NK-92 (cell line): ENCODE measurements around the gene PDIA5.

Experiments used
- DNase-seq: peaks from one replicate; lab custom pipeline; 2025; ENCODE audit not compliant: unreplicated experiment; lab: John Stamatoyannopoulos, UW

Gene PDIA5

DNA sequence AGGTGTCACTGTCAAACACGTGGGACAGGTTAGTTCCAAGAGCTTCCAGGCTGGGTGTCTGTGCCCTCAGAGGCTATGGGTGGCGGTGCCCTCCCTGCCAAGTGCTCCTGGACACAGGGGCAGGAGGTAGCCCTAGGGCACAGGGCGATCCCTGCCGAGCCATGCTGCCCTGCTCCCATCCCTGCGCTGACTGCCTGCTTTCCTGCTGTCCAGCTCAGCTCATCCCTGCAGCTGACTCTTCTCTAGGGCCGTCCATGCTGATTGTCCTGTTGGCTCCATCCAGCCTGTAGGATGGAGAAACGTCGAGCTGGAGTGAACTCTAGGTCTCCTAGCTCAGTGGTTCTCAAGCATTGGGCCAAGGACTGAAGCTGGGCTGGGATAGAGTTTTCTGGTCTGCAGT is 3.7 kb downstream of the PDIA5 start:
- DNase-seq = no peak

DNA sequence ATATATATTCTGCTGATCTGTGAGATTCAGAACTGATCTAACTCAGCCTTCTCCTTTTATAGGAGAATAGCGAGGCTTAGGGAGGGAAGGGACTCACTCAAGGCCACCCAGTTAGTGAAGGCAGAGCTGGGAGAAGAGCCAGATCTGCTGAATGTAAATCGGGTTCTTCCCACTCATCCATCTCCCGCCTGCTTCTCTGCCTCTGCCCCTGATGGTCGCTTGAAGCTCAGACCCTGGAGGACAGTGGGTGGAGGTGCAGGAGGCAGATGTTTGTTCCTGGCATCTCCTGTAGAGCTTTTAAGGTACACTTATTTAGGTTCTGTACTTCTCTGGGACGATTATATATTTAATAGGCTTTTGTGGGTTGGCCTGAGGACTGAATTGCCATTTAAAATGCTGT is 4.3 kb downstream of the PDIA5 start:
- DNase-seq = no peak

DNA sequence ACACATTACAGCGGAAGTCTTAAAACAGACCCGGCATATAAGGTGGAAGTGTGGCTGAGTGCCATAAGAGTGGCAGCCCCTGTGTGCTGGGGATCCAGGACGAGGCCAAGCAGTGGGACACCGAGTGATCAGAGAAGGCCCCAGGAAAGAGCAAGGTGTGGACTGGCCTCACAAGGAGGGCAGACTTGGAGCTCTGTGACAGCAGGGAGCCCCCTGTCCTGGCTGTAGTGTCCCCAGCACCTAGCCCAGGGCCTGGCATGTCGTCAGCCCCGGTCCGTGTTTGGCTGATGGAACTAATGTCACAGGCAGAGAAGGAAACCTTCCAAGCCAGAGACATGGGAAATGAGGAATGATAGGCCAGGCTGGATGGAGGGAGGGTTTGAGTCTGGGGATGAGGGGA is 4.8 kb downstream of the PDIA5 start:
- DNase-seq = no peak

DNA sequence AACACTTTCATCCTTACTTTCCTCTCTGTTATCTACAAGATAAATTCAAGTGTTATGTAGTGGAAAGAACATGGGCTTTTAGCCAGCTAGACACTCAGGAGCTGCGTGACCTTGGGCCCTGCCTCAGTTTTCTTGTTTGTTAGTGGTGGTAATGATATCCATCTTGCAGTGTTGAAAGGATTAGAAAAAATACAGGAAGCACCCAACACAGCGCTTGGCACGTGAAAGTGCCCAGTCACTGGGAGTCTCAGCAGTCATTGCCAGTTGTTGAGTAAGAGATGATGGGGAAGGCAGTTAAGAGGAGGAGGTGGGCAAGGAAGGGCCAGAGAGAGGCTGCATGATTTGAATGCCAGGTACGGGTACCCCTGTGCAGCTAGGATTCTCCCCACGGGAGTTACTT is 5.3 kb downstream of the PDIA5 start:
- DNase-seq = no peak

DNA sequence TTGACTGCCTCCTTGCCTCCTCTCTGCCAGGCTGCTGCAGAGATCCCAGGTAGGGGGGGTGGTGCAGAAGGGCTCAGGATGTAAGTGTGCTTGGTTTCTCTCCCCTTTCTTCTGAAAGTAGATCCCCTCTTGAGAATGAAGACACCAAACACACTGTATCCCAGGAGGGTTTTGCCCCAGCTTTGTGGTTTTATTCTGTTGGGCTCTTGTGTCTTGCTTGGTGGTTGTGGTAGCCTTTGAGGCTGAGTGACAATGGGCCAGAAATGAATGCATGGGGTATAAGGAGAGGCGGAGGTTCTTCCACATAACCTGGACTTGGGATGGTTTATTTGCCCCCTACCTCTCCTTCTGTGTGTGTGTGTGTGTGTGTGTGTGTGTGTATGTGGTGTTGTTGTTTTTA is 5.7 kb downstream of the PDIA5 start:
- DNase-seq = no peak

DNA sequence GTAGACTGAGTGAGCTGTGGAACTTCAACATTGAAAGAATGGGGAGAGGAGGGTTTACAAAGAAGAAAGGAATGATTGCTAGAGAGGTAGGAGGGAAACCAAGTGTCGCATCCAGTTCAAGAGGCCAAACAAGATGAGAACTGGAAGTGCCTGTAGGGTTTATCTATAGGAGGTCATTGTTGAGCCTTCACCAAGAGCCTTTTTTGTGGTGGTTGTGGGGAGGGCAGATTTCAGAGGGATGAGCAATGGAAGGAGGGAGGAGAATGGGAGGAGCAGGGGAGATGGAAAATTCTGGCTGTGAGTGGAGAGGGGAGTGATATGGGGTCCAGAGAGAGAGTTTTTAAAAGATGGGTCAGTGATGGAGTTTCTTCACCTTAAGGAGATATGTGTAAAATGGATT is 8.5 kb downstream of the PDIA5 start:
- no peak for DNase-seq

DNA sequence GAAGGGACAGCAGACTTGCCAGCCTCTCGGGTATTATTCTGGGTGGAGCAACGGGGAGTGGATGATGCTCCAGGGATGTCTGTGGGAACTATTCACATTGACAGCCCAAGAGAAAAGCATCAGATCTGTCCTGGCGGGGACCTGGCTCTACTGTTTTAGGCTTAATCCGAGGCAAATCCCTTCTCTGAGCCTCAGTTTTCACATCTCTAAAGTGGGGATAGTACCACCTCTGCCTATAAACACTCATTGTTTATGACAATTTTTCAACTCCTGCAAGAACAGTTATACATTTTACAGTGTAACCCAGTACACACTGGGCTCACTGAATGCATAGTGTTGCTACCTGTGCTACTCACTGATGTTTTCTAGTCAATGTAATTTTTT is 9.3 kb downstream of the PDIA5 start:
- DNase-seq = no peak

DNA sequence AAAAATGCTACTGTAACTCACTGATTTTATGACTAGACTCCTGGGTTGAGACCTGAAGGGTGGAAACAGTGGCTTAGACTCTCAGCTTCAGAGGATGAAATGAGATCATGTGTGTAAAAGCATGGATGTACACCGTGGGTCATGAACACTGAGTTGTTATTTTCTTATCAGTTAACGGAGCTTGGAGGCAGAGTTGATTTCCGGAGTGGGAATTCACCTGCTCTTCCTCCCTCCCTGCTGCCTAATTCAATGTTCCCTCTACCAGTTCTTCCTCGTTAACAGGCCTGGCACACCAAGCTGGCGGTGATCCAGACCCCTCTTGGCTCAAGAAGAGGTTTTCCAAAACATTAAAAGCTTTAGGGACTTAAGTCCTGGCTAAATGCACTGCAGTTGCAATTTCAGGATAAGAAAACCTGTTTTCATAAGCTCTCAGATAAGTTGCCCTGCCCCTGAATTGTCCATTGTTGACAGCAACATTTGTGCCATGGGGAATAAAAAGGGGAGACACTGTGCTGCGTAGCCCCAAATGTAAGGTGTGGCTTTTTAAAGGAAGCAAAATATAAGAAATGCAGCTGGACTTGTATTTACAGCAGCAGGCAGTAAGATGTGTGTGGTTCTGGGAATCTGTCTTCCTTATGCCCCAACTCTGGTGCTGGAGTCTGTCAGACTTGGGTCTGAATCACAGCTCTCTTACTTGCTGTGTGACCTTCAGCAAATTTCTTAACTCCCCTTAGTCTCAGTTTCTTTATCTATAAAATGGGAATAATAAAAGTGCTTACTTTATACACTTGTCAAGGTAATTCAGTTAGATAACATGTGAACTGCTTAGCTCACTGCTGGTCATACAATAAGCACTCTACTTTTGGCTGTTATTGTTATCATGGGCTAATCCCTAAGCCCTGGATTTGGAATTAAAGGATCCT is 9.9 kb downstream of the PDIA5 start:
- DNase-seq = no peak

DNA sequence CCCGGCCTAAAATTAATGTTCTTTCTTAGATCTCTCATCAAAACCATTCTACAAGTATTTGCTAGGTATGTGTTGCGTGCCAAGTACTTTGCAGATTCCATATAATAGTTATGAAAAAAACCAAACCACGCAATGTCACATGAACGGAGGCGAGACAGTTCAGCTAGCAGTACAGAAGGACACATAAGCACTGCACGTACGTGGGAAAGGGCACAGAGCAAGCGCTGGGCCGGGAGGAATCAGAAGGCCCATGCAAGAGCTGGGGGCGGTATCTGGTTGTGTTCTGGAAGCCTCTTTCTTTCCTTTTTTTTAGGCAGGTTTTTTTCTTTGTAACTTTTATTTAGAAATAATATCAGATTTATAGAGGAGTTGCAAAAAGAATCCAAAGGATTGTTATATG is 11.3 kb downstream of the PDIA5 start:
- DNase-seq = no peak

DNA sequence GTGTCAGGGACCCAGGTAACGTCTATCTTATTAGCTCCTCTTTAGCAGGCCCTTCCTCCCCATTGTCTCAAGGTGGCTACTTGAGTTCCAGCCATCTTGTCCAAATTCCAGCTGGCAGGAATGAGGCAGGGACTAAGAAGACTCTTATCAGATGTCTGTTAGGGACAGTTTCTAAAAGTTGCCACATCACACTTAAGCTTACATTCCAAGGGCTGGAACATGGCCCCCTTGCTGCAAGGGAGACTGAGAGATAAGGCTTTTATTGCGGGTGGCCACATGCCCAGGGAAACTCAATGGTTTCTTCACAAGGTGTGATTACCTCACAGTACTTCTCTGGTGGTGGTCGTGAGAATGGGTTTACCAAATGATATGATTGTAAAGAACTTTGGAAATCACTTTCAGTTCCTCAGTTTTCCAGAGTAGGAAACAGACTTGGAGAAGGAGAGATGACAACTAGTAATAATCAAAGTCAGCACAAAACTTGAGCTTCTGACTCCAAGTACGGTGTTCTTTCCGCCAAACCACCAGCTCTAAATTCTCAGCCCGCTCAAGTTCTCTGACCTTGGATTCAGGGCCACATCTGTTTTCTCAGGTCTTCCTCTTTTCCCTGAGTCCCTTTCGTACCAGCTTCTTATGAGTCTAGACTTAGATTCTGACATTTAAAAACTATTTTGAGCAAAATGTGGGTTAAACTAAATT is 14.2 kb downstream of the PDIA5 start:
- DNase-seq = no peak

DNA sequence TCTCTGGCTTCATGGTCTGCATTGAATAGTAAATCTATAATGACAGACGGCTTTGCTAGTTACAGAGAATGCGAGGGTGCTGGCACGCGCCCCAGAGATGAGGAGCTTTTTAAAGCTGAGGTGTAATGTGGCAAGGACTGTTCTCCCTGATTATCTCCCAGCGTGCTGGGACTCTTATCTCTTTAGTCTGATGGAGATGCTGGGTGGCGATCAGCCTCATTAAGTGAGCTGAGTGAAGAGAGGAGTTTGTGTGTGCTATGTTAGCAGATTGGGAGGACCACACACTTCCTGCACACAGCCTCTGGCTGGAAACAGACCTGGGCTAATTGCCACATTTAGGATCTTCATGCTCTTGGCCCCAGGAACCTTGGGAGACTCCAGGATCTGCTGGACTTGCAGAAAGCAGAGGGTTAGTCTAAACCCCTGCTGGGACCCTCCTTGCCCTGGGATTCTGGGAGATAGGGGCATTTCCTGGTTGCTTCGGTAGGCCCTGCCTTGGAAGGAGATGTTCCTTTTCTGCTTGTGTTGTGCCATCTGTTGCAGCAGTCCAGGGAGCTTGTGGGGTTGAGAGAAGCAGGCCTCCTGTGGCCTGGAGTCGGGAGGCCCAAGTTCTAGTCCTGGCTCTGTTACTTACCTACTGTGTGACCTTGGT is 15.0 kb downstream of the PDIA5 start:
- DNase-seq = no peak

DNA sequence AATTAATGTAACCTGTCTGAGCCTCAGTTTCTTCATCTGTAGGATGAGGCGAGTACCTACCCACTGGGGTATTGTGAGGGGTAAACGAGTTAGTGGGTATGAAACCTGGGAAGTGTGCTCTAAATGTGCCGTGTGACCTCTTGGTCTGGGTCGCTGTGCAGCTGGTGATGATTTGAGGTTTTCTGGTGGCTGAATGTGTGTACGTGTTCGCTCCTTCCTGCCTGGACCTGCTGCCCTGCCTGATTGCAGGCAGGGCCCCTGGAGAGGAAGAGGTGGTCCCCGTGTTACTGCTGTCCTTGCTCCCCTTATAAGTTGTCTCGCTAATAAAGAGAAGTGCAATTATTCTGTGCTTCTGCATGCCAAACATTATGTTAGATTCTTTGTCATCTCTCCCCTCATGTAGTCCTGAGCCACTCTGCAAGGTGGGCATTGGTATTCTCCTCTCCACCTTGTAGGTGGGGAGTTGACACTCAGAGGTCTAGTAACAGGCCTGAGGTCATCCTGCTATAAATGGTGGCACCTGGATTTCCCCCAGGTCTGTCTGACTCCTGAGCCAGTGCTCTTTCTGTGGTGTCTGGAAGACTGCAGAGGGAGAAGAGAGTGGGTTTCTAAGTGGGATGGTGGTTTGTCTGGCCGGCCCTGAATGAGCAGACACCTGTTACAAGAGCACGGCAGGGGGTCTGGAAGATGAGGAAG is 15.7 kb downstream of the PDIA5 start:
- no peak for DNase-seq

DNA sequence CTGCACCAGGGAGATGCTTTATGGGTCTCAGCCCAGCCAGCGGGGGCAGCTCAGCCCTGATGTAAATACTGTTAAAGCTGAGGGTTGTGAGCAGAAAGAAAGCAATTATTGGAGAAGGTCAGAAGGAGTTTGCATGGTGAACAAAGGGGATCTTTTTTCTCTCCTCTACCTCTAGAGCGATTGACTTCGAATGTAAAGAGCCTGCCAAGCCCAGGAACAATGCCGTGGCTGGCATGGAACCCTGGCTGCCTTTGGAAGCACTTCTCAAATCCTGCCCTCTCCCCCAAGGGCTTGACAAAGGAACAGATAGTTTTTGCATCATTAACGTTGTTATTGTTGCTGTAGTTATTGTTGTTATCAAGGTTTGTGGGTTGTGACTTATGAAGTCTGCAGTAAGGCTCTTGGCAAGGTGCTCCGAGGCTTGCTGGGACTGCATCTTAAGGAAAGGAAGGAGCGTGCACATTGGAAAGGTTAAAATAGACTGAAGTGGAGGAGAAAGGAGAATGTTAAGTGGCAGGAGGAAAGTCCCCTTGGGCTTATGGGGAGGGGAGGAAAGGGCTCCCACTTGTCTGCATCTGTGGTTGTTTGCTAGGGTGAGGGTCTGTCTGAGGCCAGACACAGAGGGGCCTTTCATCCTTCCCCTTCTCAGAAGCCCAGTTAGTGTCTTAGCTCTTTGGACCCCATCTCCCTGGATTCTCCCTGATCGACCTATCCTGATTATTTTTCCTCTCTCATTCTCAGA is 16.7 kb downstream of the PDIA5 start:
- DNase-seq = no peak

DNA sequence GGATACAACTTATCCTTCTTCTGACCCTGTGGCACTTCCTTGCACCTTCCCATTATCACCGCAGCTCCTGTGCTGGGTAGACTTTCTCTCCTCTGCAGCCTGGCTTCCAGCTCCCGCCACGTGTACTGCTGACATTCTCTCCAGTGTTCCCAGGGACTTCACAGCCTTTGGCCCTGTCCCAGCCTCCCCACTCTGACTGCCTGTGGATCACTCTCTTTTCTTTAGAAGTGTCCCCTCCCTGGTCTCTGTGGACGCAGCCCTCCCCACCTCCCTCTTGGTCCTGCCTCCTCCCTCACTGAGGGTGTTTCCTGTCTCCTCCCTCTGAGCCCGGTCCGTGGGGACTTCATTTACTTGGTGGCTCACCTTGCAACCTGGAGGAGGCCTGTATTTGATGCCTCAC is 17.4 kb downstream of the PDIA5 start:
- DNase-seq = no peak

DNA sequence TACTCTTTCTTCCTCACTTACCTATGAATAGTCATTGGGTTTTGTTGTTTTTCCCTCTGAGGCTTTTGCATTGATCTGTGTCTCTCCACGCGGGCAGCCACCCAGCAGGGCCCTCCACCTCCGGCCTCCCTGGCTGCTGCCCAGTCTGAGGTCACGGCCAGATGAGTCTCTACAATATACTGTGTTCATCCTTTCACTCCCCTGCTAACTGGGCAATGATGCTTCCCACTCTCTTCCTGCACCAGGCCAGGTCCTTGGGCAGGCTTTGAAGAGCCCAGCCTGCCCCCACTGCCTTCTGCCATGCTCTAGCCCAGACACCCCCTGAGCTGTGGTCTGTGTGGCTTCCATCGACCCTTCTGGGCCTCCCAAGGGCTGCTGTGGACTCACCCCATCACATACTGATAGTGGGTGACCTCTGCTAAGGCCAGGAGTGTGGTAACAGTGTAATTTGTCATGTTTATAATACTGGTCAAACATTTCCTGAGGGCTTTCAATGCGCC is 18.0 kb downstream of the PDIA5 start:
- no peak for DNase-seq

DNA sequence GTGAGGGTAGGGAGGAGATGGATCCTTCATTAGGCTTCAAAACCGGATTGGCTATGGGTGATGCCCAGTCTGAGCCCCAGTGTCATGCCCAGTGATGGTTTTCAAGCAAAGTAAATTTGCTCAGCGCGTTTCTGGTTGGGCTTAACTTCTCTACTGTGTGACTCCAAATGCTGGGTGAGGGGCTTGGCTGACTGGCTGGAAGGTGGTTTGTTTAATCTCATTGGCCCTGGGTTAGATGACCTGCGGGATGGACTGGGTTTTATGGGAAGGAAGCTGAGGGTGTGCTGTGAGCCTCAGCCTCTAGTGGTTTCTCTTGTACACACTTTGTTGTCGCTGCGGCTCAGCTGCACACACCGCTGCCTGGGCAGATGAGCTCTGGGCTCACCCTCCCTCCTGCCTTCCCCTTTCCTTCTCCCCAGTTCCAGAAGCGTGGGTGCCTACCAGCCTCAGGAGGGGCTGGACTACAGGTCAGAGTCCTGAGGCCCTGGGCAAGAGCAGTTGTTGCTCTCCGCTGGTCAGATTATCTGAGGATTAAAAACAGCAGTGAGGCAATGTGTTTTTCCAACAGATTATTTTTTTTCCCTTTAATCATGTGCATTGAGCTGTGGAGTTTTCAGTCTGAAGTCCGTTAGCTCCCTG is 18.6 kb downstream of the PDIA5 start:
- DNase-seq = no peak

DNA sequence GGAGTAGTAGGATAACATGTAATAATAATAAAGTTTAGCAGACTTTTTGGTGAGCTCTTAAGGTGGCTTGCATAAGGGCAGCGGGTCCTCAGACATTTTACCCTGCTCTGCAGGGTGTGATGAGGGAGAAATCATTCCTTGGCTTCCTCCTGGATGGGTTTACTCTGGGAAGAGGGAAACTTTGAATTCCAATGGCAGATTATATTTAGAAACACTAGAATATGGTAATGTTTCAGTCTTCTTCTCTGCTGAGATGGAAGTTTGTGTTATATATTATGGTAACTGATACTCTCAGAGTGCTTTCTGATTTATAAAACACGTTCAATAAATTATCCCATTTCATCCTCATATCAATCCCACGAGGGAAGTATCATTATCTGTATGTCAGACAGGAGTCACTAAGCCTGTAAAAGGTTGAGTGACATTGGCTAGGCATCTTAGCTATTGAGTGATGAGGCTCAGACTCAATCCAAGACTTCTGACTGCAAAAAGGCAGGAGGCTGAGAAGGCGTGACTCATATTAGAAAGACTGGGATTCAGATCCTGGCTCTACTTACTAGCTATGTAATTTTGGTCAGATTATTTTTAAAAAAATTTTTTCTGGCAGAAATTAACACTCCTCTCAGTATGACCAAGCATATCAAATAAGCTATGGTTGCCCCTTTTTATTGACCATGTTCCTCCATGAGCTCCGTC is 19.3 kb downstream of the PDIA5 start:
- DNase-seq = no peak

DNA sequence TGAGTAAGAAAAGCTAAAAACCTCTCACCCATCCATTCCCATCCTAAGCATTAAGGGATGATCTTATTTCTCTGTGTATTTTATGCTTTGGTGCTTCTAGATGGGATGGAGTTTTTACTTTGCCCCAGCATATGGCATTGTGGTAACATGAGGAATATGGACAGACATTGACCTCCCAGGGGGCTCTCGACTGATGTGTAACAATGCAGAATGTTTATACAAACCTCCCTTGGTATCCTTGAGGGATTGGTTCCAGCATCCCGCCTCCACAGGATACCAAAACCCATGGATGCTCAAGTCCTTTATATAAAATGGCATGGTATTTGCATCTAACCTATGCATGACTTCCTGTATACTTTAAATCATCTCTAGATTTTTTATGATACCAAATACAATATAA is 21.6 kb downstream of the PDIA5 start:
- no peak for DNase-seq

DNA sequence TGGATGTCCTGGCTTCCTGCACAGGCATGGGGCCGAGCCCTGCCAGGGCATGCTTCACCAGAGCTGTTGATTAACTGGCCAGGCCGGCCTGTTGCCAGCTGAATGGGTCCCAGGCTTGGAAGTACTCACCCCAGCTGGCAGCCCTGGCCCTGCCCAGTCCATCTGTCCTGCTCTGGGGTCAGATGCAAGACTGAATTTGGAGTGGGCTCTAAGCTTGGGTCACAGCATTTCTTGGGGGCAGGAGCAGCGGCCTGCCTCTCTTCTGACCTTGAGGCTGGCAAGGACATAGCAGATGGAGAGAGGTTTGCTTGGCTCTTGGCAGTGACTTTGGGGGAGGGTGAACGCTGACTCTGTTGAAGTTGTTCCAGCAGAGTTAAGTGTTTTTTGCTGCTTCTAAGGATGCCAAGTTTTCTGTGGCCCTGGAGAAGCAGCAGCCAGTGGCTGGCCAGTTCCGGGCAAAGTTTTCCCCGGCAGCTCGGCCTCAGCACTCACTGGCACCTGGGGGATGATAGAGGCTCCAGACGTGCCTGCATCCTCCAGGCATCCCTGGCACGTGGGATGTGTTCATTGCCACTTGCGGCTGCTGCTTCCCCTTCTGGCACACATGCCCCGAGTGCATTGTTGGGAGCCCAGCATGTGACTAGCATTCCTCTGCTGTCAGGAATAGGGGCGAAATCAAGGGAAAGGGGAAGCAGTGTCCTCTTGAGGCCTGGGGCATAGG is 22.9 kb downstream of the PDIA5 start:
- no peak for DNase-seq
